Measurements from ENCODE around the gene ZCCHC14.
"Not testable (repeated sequence)": the region's sequence is repeated elsewhere in the genome, so short reads cannot be mapped to it uniquely, and the experiment has no call there.

Gene ZCCHC14

DNA sequence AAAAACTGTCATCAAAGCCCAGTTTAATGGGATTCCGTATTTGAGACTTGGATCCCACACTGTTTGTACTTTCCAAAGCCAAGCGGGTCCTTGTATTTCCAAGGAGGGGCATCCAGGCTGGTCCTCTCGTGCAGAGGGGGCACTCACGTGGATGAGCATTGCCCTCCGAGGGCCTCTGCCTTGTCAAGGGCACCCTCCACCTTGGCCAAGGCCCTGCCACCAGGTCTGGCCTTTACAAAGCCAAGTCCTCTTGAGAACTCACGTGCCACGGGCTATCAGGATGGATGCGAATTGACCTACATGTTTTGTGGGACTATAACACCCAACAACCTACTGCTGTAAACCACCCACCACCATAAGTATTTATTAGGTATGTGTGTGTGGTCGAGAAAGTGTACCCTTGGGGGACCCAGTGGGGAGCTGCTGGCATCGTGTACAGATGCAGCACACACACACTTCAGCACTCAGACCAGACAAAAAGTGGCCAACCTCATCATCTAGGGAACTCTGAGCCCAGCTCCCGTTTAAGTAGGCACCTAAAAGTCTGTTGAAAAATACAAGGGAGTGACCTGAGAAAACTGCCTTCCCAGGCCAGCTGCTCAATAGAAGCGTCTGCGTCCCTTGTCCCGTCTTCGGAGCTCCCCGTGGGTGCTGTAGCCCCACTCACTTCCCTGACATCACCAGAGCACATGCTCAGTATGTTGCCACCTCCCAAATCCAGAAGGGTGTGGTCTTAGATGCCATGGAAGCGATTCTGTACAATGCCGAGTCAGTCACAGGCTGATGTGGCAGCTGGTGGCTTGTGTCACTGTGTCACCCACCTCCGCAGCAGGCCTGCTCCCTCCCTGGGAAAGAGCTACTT is 87.8 kb downstream of the ZCCHC14 start:
- no peak for DNase-seq

DNA sequence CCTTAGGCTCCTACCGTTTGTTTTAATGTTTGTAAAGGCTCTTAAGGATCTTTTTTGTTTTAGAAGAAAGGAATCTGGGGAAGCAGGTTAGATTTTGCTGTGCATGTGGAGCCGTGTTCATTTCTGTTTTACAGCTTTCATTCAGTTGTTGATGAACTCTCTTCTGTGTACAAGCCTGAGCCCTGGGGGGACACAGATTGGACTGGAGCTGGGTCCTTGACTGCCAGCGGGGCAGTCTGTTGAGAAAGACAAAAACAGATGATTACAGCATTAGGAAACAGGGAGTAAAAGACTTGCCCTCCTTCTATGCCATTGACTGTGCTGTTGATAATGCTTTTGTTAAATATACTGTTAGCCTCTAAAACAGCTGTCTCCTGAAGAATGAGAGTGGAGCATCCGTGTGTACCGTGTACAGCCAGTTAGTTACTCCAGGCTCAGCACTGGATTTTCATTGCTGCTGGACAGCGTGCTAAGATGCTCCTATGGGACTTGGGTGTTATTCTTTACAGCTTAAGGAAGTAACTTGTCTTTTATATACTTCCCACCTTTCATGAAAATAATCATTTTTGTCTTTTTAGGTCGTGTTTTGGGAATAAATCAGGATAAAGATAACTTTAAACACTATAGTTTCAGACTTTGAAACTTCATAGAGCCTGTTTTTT is 97.5 kb downstream of the ZCCHC14 start:
- DNase-seq, result no peak

GRCh38 chr16:87393680-87394055 is 99.2 kb downstream of the ZCCHC14 start:
- DNase-seq, result no peak

DNA sequence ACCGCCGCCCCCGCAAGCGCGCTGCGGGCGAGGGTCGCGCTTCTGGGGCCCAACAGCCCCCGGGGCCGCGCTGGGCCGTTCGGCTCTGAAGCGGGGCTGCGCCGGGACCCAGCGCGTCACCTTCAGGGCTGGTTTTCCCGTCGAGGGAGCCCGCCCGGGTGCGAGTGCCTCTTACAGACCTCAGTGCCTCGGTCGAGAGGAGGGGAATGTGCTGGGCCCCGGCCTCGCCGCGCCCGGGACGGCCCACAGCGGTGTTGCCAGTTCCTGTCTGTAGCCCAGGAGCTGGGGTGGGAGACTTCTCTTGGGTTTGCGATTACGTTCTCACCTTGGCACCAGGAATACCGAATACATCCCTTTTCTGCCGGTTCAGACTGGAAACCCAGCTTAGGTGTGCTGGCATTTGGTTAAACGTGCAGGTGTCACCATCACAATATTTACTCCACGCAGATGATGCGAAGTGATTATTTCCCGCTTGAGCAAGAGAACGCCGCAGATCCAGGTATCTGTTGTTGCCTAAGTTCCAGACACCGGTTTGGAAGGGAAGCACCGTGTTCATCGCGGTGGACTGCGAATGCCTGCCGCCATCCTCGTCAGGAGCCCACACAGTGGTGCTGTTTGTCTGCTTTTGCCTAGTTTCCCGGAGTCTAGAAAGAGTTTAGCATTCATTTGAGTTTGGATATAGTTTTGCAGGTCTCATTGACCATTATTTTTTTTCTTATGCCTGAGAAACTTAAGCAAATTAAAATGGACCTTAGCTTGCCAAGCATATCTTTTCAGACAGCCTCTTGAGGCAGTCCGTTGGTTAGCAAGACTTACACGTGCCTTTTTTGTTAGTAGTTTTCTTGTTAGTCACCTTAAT is 99.8 kb downstream of the ZCCHC14 start:
- DNase-seq, result no peak

DNA sequence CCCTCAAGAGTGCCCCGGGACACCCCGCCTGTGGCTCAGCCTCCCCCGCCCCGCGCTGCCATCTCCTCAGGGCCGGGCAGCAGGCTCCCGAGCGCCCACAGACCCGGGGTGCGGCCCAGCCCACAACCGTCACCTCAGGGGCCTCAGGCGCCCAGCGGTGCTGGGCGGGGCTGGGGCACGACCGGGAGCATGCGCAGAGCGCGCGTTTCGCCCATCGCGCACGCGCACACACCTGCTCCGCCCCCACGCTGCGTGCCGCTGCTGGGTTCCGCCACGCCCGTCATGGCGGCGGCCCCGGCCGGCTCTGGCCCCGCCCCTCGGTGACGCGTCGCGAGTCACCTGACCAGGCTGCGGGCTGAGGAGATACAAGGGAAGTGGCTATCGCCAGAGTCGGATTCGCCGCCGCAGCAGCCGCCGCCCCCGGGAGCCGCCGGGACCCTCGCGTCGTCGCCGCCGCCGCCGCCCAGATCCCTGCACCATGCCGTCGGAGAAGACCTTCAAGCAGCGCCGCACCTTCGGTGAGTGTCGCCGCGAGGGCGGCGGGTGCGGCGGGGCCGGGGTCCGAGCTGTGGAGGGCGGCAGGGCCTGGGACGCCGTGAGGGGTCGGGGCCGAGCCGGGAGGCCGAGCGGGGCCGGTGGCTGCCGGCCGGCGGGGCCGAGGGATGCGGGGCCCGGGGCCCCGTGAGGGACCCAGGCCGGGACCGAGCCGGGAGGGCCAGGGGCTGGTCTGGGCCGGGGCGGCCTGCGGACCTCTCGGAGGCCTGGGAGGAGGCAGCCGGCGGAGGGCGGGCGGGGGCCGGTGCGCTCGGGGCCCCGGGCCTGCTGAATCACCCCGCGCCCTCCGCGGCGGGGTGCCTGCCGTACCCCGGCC is 100.6 kb downstream of the ZCCHC14 start, which contains the start of gene MAP1LC3B:
Gene MAP1LC3B (plus strand): TSS at position 387 of the 871 bp plus-strand sequence. CDS start 92 bp downstream, at position 479.
- peak; percentile 93 for DNase-seq

DNA sequence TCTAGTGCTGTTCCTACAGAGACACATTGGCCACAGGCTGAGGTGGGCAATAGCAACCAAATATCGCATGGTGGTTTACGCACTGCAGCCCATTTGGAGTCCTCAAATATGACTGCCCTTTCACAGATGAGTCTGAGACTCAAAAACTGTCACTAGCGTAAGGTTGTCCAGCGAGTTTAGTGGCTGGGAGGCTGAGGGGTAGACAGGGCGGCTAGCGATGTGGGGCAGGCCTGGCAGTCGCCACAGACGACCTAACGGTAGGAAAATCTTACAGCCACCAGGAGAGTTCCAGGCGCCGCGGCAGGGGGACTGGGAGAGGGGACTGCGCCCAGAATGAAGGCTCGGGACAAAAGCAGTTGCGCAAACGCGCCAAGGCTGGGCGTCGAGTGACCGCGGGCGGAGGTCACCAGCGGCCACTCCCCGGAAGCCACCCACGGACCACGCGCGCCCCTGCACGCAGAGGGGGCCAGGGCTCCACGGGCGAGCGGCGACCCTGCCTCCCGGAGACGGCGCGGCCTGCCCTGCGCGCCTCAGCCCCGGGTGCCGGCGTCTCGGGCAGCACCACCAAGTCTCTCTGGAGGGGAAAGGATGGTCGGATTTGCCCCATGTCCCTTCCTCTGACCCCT is 101.4 kb downstream of the ZCCHC14 start:
- no peak for DNase-seq

DNA sequence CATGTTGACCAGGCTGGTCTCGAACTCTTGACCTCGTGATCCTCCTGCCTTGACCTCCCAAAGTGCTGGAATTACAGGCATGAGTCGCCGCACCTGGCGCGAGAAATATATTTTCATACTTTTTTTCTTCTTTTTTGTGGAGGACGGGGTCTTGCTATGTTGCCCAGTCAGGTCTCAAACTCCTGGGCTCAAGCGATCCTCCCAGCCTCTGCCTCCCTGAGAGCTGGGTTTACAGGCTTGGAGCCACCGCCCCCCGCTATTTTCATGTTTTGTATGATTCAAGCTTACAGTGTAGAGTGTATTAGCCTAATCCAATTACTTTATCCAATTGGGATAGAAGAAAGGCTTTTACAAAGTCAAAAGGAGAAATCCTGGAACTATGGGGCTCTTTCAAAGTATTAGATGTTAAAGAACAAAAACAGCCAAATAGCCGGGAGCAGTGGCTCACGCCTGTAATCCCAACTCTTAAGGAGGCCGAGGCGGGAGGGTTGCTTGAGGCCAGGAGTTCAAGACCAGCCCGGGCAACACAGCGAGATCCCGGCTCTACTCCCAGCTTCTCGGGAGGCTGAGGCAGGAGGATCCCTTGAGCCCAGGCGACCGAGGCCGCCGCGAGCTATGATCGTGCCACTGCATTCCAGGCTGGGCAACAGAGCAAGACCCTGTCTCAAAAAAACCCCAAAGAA is 102.0 kb downstream of the ZCCHC14 start:
- no peak for DNase-seq

DNA sequence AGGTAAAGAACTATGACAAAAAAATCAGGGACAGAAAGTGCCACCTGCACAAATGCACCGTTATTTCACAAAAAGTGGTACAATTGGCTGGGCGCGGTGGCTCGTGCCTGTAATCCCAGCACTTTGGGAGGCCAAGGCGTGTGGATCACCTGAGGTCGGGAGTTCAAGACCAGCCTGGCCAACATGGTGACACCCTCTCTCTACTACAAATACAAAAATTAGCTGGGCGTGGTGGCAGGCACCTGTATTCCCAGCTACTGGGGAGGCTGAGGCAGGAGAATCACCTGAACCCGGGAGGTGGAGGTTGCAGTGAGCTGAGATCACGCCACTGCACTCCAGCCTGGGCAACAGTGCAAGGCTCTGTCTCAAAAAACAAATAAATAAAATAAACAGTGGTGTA is 102.9 kb downstream of the ZCCHC14 start:
- DNase-seq, result not testable (repeated sequence)

DNA sequence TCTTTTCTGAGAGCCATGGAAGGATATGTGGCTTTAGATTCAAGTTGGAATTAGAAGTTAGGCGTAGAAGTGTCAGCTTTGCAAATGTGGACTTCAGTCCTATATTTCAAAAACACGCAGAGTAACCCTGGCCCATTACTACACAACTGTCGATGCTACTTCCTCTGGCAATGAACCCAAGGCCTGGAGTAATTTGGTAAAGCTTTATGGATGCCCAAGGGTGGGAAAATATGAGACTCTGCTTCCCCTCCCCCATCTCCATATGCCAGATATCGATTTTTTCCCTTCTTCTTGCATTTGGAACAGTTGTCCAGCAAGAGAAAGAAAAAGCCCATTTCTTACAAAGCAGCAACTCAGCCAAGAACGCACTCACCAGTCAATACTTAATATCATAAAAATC is 103.6 kb downstream of the ZCCHC14 start:
- DNase-seq, result no peak

- DNase-seq, result no peak
These were observed 104.0 kb downstream of the ZCCHC14 start for GRCh38 chr16:87388818-87389134.

DNA sequence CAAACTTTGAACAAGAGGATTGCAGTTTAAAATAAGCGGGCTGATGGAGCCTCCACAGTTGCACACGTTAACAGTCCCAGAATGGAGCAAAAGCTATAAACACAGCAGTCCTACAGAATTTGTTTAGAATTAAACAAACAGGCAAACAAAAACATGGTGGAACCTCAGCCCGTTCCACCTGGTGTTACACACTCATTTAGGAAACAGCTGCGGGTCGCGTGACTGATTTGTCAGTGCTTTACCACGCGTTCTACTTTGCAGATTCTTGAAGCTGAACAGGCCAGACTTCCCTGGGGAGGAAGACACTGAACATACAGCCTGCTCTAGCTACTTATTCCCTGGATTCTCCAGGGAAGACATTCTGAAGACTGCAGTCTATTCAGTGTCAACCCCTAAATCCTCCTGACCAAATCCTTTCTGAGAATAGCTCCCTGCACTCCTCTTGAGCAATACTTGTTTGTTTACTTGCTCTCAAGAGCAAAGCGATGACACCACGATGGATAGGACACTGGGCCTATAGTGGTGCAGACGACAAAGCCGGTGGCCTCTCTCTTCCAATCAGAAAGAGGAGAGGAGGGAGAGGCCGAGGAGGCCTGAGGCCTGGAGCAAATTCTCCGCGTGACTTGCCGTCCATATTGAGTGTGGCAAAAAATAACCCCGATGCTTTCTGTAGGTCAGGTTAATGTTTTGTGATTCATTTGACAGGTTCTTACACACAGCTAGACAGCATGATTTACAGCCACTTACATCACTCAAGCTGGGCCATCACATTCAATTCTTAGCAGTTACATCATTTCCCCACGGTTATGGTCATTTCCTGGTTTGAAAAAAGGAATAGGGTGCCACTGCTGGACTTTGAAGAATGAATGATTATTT is 104.6 kb downstream of the ZCCHC14 start:
- peak; percentile 88 for DNase-seq

- DNase-seq, result not testable (repeated sequence)
These were observed 108.0 kb downstream of the ZCCHC14 start for GRCh38 chr16:87384875-87385167.

DNA sequence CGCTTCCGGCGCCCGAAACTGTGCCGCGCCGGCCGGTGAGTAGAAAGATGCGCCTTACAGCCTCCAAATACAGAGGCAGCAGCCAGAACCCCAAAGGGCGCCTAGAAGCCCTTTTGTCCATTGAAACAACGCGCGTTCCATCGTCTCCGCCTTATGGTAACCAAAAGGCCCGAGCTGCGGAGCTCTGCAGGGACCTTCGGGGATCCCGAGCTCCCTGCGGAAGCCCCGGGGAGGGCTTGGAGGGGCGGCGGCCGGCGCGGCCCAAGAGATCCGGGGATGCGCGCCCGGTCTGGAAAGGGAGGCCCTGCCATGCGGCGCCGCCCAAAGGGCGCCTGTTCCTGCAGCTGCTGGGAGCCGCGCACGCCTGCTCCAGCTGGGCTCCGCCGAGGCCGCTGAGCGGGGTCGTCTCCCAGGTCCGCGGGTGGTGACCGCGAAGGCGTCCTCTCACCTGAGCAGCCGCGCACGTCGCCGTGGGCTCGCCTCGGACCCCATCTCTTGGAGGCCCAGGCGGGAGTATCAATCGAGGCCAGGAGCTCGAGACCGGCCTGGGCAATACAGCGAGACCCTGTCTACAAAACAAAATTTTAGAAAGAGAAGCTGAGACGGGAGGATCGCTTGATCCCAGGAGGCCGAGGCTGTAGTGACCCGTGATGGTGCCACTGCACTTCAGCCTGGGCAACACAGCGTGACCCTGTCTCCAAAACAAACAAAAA is 108.5 kb downstream of the ZCCHC14 start:
- DNase-seq, result peak; percentile 61

GRCh38 chr16:87383505-87384161 is 109.2 kb downstream of the ZCCHC14 start, which contains the start of gene FBXO31:
Gene FBXO31, minus strand, starts transcription at chr16:87383776. Its CDS starts 32 bp downstream, at chr16:87383744.
- DNase-seq, result peak; percentile 77

- DNase-seq, result no peak
These were observed 110.6 kb downstream of the ZCCHC14 start for GRCh38 chr16:87382023-87382785.

DNA sequence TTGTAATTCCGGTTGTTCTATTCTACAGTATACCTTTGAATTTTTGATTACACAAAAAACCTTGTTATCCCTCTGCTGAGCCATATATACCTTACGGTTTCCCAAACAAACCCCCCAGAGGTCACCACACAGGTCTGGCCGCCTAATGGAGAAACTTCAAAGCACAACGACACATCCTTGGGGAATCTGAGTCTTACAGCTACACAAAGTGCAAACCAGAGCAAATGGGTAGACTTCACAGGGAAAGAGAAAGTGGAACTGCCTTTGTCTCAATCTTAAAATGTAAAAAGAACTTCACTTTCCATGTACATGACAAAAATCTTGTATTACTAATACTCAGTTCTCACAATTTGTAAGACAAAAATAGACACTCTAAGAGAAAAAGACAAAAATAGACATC is 111.9 kb downstream of the ZCCHC14 start:
- DNase-seq, result no peak

- DNase-seq, result no peak
These were observed 112.4 kb downstream of the ZCCHC14 start for GRCh38 chr16:87380403-87380802.

GRCh38 chr16:87379312-87379752 is 113.5 kb downstream of the ZCCHC14 start:
- not testable (repeated sequence) for DNase-seq

Data from T1000 (cell line).